Upper lobe of left lung (tissue), 4 donors: ENCODE measurements around the gene INKA2.

Experiments
- CTCF ChIP-seq, 6 experiments: fragments of 450-650 bp in 4 of 6; fragments of 200-600 bp in 2 of 6; sonication (generic) in 2 of 6; IDR thresholded peaks; one replicate each; pipeline ENCODE4 v1.5.1; 2016 to 2019; ENCODE audit warnings: antibody characterized with exemption in 6 of 6
- POLR2A ChIP-seq, 4 donors: fragments of 450-650 bp; IDR thresholded peaks; one replicate each; pipeline ENCODE4 v1.5.1; 2016 to 2017; ENCODE audit warnings: antibody characterized with exemption in 4 of 4, mild to moderate bottlenecking in 2 of 4
- POLR2AphosphoS5 ChIP-seq, 2 donors: sonication (generic); formaldehyde crosslinking; IDR thresholded peaks; one replicate each; pipeline ENCODE4 v1.5.1; 2017; ENCODE audit warnings: antibody characterized with exemption in 2 of 2

GRCh38 chr1:111720274-111720976 is 18.8 kb downstream of the INKA2 start:
- no peak for TF ChIP-seq POLR2AphosphoS5 (IDR thresholded peaks at IDR 0.05)
- no peak for TF ChIP-seq CTCF (IDR thresholded peaks at IDR 0.05)
- no peak for TF ChIP-seq POLR2A (IDR thresholded peaks at IDR 0.05)
